GM19397 (cell line): ENCODE data around the gene HOXA6.

ENCODE experiments used
- ATAC-seq: cut with Tn5 transposase; IDR thresholded peaks from one replicate; pipeline ENCODE4 v1.9.1; 2021; ENCODE audit warnings: mild to moderate bottlenecking, moderate library complexity; ENCODE audit not compliant: unreplicated experiment

HOXA6 gene

DNA sequence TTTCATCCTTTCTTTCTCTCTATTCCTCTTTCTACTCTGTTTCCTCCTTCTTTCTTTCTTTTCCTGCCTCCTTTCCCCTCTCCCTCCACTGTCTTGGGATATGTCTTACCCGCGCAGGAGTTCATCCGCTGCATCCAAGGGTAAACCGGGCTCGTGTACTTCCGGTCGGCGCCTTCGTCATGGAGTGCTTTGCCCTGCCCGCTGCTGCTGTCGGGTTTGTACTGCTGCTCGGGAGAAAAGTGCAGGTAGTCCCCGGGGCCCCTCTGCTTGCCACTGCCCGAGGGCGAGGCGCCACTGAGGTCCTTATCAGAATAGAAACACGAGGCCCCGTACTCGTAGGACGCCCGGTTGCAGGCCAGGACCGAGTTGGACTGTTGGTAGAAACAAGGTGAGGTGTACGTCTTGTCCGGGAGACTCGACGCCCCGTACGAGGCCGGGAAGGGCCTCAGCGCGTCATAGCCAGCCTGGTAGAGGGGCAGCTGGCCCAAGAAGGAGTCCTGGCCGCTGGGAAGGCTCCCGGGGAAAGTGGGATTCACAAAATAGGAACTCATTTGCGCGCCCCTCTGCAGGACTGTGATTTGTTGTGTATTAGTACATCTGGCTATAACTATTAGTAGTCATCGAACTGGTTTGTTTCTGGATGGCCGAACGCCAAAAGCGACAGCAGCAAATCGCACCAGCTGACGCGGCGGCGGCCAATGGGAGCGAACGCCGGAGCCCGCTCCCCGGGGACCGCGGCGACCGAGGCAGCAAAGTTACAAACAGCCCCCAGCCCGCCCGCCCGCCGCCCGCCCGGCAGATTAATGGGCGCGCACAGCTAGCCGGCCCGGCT, at the start of gene HOXA6:
Gene HOXA6, minus strand, starts transcription at position 576 of the 832 bp plus-strand sequence. Its CDS starts 25 bp downstream, at position 551.
- no peak for ATAC-seq

DNA sequence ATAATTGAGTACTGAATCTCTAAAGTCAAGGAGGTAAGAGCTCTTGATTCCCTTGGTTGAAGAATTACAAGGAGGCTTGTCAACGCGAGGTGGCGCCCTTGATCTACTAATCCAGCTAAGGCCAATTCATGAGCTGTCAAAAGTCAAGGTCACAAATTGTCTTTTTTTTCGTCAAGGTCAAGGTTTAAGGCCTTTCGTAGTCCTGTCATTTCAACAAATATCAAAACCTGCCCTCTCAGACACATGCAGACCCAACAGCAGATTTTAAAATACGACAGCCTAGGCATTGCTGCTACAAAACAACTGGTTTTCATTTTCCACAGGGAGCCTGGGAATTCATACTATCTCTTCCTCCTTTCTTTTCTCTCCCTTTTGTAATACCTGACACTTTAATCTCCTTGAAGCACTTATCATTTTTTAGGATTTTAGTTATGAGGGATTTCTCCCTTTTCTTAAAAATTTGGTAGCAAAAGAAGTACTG, 48.8 kb upstream of the HOXA6 start:
- ATAC-seq: no peak

DNA sequence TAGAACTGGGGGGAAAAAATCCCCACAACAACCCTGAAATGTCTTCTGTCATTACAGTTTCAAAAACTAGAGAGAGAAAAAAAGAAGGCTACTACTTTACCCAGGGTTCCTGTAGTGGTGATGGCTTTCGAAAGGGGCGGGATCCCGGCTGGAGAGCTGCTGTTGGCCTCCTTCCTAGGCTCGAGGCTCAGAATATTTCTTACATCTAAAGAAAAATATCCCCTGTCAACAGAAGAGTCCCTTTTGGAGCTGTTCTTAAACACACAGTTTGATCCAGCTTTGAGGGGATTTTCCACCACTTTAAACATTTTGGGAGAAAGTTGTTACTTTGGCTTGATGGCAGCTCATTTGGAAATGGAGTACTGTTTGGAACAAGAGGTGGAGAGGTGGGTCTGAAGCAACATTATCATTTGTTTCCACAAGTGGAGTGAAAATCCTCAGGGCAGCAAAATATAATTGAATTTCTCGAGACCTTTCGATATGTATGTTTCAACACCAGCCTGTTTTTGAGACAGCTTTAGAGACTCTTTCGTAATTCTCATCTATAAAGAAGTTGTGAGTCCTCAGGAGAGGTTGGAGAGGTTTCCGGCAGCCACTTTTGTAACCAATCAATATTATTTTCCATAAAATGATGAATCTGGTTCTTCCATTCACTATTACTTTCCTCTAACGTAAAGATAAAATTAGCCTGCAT, 47.3 kb upstream of the HOXA6 start:
- no peak for ATAC-seq

- ATAC-seq: no peak
These were observed 46.4 kb upstream of the HOXA6 start for GRCh38 chr7:27194002-27194352.

DNA sequence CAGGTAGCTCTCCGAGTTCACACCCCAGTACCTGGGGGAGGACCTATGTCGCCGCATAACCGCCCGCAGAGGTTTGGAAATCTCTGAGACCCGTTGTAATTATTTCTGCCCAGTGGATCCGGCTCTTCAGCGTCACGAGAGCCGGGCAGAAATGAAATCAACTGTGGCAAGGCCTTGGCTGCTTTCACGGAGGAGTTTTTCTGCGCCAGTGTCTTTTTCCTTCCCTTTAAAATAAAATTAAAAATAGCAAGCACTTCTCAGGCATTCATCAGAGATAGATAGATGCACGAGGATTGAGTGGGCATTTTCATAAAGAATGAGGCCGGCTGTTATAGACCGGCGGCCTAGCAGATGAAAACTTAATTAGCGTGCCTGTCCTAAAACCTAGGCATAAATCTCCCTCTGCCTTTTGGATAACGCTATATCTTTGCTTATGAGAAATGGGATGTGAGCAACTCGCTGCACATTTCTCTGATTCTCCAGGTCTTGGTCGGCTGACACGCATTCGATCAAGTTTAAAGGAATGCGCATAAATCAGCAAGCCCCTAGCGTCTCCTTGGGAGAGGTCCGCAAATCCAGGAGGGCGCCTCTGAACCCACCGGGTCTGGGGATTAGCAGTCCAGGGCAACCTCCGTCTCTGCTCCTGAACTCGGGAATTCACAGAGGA, 45.9 kb upstream of the HOXA6 start:
- ATAC-seq: no peak

DNA sequence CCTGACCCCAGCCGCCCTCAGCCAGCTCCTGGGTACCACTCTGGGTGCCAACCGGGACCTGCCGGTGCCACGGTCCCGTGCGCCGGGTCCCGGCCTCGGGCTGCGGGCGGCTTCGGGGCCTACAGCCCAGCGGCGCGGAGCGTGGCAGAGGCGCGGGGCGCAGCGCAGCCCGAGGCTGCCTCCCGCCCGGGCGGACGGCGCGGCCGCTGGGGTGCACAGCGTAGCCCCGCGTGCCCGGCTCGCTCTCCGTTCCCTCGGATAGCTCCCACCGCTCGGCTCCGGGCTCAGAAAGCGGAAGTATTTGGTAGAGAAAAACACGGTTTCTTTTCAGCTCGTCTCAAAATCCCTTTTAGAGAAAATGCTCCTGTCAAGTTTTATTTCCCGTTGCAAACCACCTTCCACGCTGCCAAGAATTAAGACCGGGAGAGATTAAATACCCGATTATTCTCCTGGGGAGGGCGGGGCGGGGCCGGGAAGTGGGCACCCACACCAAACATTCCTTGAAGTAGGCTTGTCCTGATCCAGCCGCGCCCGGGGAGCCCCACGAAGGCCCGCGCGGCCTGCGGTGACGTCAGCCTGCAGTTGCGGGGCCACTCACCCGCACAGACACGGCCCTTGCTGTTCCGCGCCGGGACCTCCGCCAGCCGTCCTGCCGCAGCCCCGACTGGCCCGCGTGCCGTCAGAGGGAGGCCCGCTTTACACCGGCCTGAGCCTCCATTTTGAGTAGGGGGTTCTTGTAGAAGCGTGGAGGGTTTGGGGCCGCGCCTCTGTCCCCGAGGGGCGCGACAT, 45.2 kb upstream of the HOXA6 start:
- no peak for ATAC-seq

- ATAC-seq: no peak
These were observed 44.4 kb upstream of the HOXA6 start for GRCh38 chr7:27191833-27192545.

DNA sequence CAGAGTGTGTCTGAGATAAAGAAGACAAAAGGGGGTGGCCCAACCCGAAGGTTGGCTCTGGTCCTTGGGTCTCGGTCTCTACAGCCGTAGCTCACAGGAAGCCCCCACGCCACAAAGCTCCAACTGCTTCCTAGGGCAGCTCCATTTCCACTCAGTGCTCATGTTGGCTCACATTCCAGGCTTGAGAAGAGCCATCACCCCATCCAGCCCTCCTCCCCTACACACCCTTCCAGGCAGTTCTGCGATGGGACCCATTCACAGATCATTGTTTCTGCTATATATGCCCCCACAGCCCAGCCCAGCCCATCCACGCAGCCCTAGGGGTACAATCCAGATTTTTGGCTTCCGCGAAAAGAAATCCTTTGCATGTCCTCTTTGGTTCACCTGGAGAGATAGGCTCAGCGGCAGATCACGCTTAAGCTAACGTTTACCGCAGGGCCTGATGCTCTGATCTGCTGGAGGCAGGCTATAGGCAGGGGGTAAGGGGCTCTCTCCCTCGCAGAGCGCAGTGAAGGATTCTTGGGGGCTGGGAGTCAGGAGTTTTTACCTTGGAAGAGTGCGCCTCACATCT, 43.7 kb upstream of the HOXA6 start:
- ATAC-seq: no peak

DNA sequence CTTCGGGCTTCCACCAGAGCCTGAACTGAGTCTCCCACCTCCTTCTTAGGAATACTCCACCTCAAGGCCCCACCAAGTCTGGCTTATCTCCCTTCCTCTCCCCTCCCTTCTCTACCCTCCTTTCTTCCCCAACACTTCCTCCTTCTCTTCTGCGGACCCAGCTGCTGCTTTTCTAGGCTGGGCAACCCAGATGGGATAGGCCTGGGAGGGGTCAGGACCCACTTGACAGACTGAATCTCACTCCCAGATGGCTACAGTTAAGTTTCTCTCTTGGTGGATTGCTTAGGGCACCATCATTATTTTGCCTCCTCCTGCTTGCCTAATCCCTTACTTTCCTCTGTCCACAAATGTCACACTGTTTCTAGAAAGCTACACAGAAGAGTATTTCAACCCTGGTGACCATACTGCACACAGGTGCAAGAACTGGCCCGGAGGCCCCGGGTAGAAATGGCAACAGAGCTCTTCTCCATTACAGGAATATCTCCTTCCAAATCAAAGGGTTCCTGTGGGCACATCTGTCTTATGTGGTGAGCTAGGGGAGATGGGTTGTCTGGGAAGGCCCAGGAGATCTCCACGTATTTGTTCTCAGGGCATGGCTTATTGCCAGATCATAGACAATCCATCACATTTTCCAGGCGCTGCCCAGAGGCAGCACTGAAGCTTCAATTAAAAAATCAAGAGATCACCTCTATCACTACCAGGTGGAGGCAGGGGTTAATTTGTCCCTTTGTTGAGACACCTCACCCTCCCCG, 42.6 kb upstream of the HOXA6 start:
- ATAC-seq: no peak

- ATAC-seq: no peak
These were observed 41.9 kb upstream of the HOXA6 start for GRCh38 chr7:27189295-27189996.

DNA sequence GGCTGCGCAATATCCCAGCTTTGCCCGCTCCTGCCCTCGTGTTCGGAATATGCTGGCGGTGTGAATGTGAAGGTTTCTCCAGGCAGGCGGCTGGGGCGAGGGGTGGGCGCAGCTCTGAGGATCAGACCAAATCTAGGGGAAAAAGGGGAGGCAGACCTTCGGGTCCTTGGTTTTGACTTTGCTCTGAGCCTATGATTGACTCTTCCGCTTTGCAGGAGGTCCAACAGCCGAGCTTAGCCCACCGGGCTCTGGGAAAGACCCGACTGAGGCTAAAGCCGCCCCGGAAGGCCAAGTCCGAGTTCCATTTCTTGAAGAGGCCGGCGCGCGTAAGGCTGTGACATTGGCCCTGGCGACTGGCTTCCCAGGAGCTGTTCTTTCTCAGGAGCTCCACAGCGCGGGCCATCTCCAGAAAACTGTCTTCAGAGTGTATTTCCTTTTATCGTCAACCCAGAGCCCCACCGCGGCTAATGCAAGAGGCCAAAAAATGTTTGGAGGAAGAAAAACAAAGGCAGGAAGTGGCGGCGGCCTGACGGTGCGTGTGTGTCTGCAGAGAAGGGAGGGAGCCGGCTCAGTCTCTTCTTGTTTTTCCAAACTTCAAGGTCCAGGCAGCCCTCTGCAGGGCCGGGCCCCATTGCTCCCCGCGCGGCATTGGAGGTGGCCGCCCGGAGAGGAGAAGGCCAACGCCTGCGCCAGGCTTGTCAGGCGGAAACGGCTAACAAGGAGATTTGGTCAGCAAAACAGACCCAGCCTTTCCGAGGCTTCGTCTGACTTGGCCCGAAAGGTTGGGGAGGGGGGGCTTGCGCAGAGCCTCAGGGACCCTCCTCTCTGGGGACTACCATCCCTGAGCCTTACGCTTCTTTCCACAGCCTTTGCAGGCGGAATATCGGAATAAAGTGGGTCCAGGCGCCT, 41.1 kb upstream of the HOXA6 start:
- ATAC-seq: no peak

DNA sequence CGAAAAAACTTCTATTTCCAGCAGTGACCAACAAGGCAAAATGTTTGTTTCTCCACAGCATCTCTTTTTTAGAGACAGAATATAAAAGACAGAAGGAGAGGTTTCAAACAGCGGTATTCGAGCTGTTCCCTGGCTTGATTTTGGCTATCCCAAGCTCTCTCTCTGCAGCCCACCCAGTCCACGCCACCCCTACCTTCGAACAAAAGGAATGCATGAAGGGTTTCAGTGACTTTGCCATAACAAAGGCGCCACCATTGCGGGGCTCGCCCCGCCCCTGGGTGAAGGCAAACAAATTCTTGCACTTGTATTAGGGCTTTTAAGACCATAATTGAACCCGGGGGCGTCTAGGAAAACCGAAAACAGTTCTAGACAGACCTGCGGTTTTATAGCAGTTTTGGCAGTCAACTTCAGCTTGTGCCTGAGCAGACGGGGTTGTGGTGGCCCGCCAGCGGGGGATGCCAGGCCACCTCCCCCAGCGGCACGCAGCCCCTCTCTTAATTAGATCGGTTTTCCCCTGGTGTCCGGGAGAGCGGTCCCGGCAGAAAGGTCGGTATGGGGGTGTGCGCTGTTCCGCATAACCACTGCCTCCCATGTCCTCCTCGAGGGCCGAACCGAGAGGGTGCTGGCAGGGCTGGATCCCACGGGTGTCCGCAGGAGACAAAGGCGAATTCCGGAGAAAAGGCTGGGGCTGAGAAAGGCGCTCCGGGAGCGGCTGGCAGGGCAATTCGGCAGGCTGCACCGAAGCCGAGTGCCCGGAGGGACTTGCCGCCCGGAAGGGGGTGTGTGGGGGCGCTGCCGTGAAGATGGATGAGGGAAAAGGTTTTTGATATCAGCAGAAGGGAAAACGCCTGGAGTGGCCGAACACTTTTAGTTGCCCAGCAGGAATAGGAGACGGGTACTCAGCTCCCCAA, 40.2 kb upstream of the HOXA6 start:
- no peak for ATAC-seq

GRCh38 chr7:27186668-27187474, 39.3 kb upstream of the HOXA6 start:
- no peak for ATAC-seq

DNA sequence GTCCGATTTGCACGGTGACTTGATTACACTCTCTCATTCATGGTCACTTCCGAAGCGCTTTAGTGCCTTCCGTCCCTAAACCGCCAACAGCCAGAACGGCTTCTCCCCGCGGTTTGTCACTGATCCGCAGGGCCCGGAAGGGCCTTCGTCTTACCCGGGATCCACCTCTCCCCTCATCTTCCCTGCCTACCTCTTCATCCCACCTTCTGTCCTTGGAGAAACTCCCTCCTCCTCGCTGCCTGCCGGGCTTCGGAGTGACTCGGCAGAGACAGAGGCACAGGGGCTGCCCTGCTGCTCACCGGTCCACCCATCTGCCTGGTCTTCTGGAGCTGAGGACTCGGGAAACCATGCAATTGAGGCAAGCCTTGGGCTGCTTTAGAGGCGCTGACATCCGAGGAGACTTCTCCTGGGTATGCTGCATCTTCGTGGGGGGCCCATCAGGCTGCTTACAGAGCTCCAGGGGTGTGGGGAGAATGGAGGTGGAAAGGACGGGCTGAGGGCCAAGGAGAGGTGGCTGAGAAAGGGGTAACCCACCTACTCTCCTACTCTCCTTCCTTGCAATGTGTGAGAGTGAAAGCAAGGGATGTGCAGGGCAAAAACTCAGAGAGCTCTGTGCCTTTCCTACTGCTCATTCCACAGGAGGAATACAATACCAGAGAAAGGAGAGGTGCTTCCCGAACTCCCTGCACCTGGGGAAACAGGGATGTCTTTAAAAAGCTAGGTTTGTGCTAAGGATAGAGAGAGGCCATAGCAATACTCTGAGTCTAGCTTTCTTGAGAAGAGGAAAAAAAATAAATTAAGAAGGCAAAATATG, 38.5 kb upstream of the HOXA6 start:
- ATAC-seq: no peak
